Endothelial cell of umbilical vein (primary cell): Measurements from ENCODE around the gene NUMA1. TPM values are rescaled to one million over a fixed set of nuclear protein-coding genes. Genes with fewer than 3 reads are reported as not detected.

Source experiments
- BruUV-seq: library from RNA; stranded (reverse); fragments of 400-500 nt; replicated peaks from 2 replicates; lab custom pipeline; 2021; lab: Mats Ljungman, UMichigan
- CTCF ChIA-PET: fragments of 300-600, 350-600 bp; sonication (Branson Sonifier 250); formaldehyde crosslinking; loops from one replicate; lab custom pipeline; 2021; ENCODE audit warnings: antibody characterized with exemption, inconsistent platforms; lab: Charles Lee
- POLR2A ChIA-PET: fragments of 300-600, 350-600 bp; sonication (Branson Sonifier 250); formaldehyde crosslinking; loops from one replicate; lab custom pipeline; 2021; ENCODE audit warnings: antibody characterized with exemption, inconsistent platforms; lab: Charles Lee
- DNase-seq: peaks from one replicate; pipeline ENCODE4 v3.0.0-alpha.2; 2011; ENCODE audit warnings: low read depth, low spot score
- FAIRE-seq: peaks from 2 replicates; lab custom pipeline; 2011; peaks lifted over from hg19 to GRCh38; lab: Jason Lieb, UNC
- H2AFZ ChIP-seq: 2 replicates; pipeline ENCODE4 v1.6.0; 2012; ENCODE audit warnings: low read depth, low read length, control low read depth, inconsistent platforms
- H3K27ac ChIP-seq: 2 replicates; pipeline ENCODE4 v1.5.1; 2011; ENCODE audit warnings: low read depth, mild to moderate bottlenecking, control low read depth, low read length, moderate library complexity; ENCODE audit not compliant: insufficient read depth
- H3K27me3 ChIP-seq, 2 experiments: 2 replicates each; pipeline versions ENCODE4 v1.6.0 to v1.6.1; 2011; ENCODE audit warnings: low read length in 2 of 2, mixed read lengths in 1 of 2; ENCODE audit not compliant: control insufficient read depth in 2 of 2, insufficient read depth in 2 of 2
- H3K36me3 ChIP-seq, 2 experiments: 2 replicates in 1 of 2; 3 replicates in 1 of 2; pipeline ENCODE4 v1.5.1; 2011; ENCODE audit warnings: low read length in 2 of 2, mild to moderate bottlenecking in 1 of 2, moderate library complexity in 1 of 2; ENCODE audit not compliant: control insufficient read depth in 2 of 2, insufficient read depth in 2 of 2; ENCODE audit errors: extremely low read depth in 1 of 2
- H3K4me1 ChIP-seq: 3 replicates; pipeline ENCODE4 v1.5.1; 2011; ENCODE audit warnings: mild to moderate bottlenecking, low read length; ENCODE audit not compliant: control insufficient read depth, insufficient read depth; ENCODE audit errors: extremely low read depth
- H3K4me2 ChIP-seq: 2 replicates; pipeline ENCODE4 v1.6.1; 2011; ENCODE audit warnings: low read length, control low read depth, mixed read lengths; ENCODE audit not compliant: insufficient read depth
- H3K4me3 ChIP-seq, 3 experiments: fragments of 200-600 bp in 1 of 3; sonication (generic), shearing (Covaris generic) in 1 of 3; replicated peaks in 1 of 3; 2 replicates each; pipeline ENCODE4 v1.5.1; 2011 to 2016; ENCODE audit warnings: control low read depth in 3 of 3, low read length in 3 of 3, mild to moderate bottlenecking in 2 of 3, inconsistent platforms in 1 of 3, low read depth in 1 of 3, moderate library complexity in 1 of 3; ENCODE audit not compliant: insufficient read depth in 1 of 3
- H3K79me2 ChIP-seq: 2 replicates; pipeline ENCODE4 v1.6.0; 2012; ENCODE audit warnings: low read length, inconsistent platforms; ENCODE audit not compliant: control insufficient read depth, insufficient read depth
- H3K9ac ChIP-seq: replicated peaks from 2 replicates; pipeline ENCODE3; 2011; ENCODE audit warnings: low read length, control low read depth; ENCODE audit not compliant: insufficient read depth; ENCODE audit errors: extremely low read depth
- H3K9me1 ChIP-seq: replicated peaks from 3 replicates; pipeline ENCODE4 v1.6.0; 2011; ENCODE audit warnings: mild to moderate bottlenecking, low read length; ENCODE audit not compliant: control insufficient read depth, insufficient read depth; ENCODE audit errors: extremely low read depth
- H3K9me3 ChIP-seq: replicated peaks from 2 replicates; pipeline ENCODE4 v1.5.1; 2012; ENCODE audit warnings: low read length, inconsistent platforms; ENCODE audit not compliant: control insufficient read depth, insufficient read depth
- H4K20me1 ChIP-seq: replicated peaks from 2 replicates; pipeline ENCODE3; 2011; ENCODE audit warnings: mild to moderate bottlenecking, low read length; ENCODE audit not compliant: control insufficient read depth, insufficient read depth; ENCODE audit errors: extremely low read depth
- EZH2 ChIP-seq: IDR thresholded peaks from 2 replicates; pipeline ENCODE4 v1.6.1; 2012; ENCODE audit warnings: borderline replicate concordance, low read depth, mild to moderate bottlenecking, moderate library complexity, low read length, inconsistent platforms; ENCODE audit not compliant: severe bottlenecking
- FOS ChIP-seq: IDR thresholded peaks from 2 replicates; pipeline ENCODE4 v1.6.1; 2011; ENCODE audit warnings: mild to moderate bottlenecking, low read length, moderate library complexity, borderline replicate concordance; ENCODE audit not compliant: insufficient read depth
- GATA2 ChIP-seq: IDR thresholded peaks from 2 replicates; pipeline ENCODE4 v1.7.0; 2011; ENCODE audit warnings: low read depth, mild to moderate bottlenecking, moderate library complexity, mixed read lengths, low read length; ENCODE audit not compliant: insufficient read length, insufficient read depth
- JUN ChIP-seq: IDR thresholded peaks from 2 replicates; pipeline ENCODE4 v1.6.1; 2011; ENCODE audit warnings: borderline replicate concordance, low read depth; ENCODE audit not compliant: insufficient read length, insufficient read depth
- MYC ChIP-seq: IDR thresholded peaks from one replicate; pipeline ENCODE4 v1.6.1; 2011; ENCODE audit warnings: mild to moderate bottlenecking, low read depth, low read length
- POLR2A ChIP-seq: IDR thresholded peaks from 2 replicates; pipeline ENCODE4 v1.6.1; 2012; ENCODE audit warnings: low read depth, mild to moderate bottlenecking, control low read depth, low read length
- POLR2AphosphoS5 ChIP-seq: IDR thresholded peaks from 2 replicates; pipeline ENCODE4 v1.6.1; 2012; ENCODE audit warnings: low read depth, mild to moderate bottlenecking, control low read depth, low read length, moderate library complexity; ENCODE audit not compliant: insufficient read depth
- dilution Hi-C: fragments of 300-500 bp; cut with MboI; formaldehyde crosslinking; loops from one replicate; pipeline ENCODE4 v1.15.0; 2019; ENCODE audit warnings: low sequenced_read_pairs; ENCODE audit not compliant: extremely low pct_ligation_motif_present
- intact Hi-C: fragments of 100-400 bp; cut with micrococcal nuclease; formaldehyde crosslinking; loops from one replicate; pipeline ENCODE4 v1.10.0; 2022
- polyA plus RNA-seq, 4 experiments: library from polyadenylated mRNA; depleted of rRNA in 3 of 4; stranded (reverse) in 3 of 4; unstranded in 1 of 4; fragments of >200 nt; gene quantifications; 2 replicates each; pipeline versions ENCODE4 v1.2.1 to v1.2.3, GENCODE V29; 2011 to 2012; ENCODE audit warnings: missing spikeins in 1 of 4
- total RNA-seq: library from RNA; stranded (reverse); gene quantifications from 2 replicates; pipeline ENCODE4 v1.2.3, GENCODE V29; 2021
- TF ChIP-seq, protein P1 (sequence below): IDR thresholded peaks from 2 replicates; pipeline ENCODE4 v1.6.1; 2011; ENCODE audit not compliant: insufficient read depth, insufficient read length
- TF ChIP-seq, protein P2 (sequence below), 2 donors: IDR thresholded peaks; 1 replicate in 1 of 2; 2 replicates in 1 of 2; pipeline ENCODE4 v1.5.1; 2011; ENCODE audit warnings: low read length in 2 of 2, mild to moderate bottlenecking in 2 of 2, moderate library complexity in 2 of 2, control low read depth in 1 of 2, inconsistent platforms in 1 of 2, low read depth in 1 of 2; ENCODE audit not compliant: insufficient read depth in 1 of 2; ENCODE audit errors: extremely low read depth in 1 of 2

Gene NUMA1
- total and polyA plus RNA-seq, 2 donors (not counting 3 experiments of a cell fraction or from before 2014, with no cell fraction given): 120 to 164 TPM

- Histone ChIP-seq H3K27ac (no peak overlapping the region), H3K4me2 (no peak overlapping the region), H3K36me3 (peaks cover 5 to 23% of the 10 kb centered on the region in 2 experiments), H3K9me1 (no peaks in the 10 kb centered on the region), H3K9me3 (no peaks in the 10 kb centered on the region), H3K4me3 (no peak overlapping the region), H2AFZ (no peak overlapping the region), H4K20me1 (no peaks in the 10 kb centered on the region), H3K27me3 (no peaks in the 10 kb centered on the region), H3K79me2 (peaks cover 72% of the 10 kb centered on the region), H3K4me1 (no peaks in the 10 kb centered on the region), H3K9ac (no peak overlapping the region)
- CTCF ChIA-PET: interaction anchor here (0.9 to 3.7 kb wide), 8 partner anchors 9 to 452 kb away, joined by 3 to 38 read pairs (median 10); no protein-coding TSS in a partner anchor
- FAIRE-seq: no peak
- dilution Hi-C loops (no loop called here), intact Hi-C loops (no loop called here)
- TF ChIP-seq MYC: no peak
- TF ChIP-seq, protein P1, sequence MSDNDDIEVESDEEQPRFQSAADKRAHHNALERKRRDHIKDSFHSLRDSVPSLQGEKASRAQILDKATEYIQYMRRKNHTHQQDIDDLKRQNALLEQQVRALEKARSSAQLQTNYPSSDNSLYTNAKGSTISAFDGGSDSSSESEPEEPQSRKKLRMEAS: no peak
- TF ChIP-seq POLR2AphosphoS5: no peak
- no peak for TF ChIP-seq EZH2
- no peak for TF ChIP-seq JUN
- TF ChIP-seq POLR2A: no peak
- no peak for TF ChIP-seq GATA2
- TF ChIP-seq, protein P2, sequence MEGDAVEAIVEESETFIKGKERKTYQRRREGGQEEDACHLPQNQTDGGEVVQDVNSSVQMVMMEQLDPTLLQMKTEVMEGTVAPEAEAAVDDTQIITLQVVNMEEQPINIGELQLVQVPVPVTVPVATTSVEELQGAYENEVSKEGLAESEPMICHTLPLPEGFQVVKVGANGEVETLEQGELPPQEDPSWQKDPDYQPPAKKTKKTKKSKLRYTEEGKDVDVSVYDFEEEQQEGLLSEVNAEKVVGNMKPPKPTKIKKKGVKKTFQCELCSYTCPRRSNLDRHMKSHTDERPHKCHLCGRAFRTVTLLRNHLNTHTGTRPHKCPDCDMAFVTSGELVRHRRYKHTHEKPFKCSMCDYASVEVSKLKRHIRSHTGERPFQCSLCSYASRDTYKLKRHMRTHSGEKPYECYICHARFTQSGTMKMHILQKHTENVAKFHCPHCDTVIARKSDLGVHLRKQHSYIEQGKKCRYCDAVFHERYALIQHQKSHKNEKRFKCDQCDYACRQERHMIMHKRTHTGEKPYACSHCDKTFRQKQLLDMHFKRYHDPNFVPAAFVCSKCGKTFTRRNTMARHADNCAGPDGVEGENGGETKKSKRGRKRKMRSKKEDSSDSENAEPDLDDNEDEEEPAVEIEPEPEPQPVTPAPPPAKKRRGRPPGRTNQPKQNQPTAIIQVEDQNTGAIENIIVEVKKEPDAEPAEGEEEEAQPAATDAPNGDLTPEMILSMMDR (IDR thresholded peaks at IDR 0.05; ENCODE audit: extremely low read depth in 1 of 2, insufficient read depth in 1 of 2, low read depth in 1 of 2, low read length in 2 of 2): no peak
- TF ChIP-seq FOS: no peak
- POLR2A ChIA-PET: no interaction called here
- no TSS peak for BruUV-seq
- DNase-seq: no peak
Observed at GRCh38 chr11:71979094-71979493, 101.2 kb downstream of the NUMA1 start.
